ENCODE measurements around the gene DAP. TPM values are rescaled to one million over a fixed set of nuclear protein-coding genes. Genes with fewer than 3 reads are reported as not detected.

The DAP gene
- total and polyA plus RNA-seq, 2 of the 13 experiments (the other 11 are each of a cell fraction or from before 2014, with no cell fraction given), result 22.0 to 57.5 TPM

DNA sequence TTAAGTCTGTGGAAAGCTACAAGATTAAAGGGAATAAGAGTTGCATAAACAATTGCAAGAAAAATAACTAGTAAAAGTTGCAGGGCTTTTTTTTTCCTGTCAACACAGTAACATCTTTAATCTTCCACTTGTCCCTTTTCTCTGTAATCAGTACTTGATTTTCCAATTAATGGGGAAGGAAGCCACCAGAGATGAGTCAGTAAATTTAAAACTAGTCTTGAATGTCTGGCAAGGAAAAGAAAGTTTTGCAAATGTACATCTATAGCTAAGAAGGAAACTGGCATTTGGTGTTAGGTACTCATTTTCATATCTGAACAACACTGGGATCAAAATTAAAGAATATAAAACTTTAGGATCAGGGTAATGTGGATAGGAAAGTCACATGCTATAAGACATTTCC is 17.1 kb downstream of the DAP start (continued):
- no peak for TF ChIP-seq ZNF703 (CRISPR knock-in tag; IDR thresholded peaks at IDR 0.05; ENCODE audit: borderline replicate concordance)

DNA sequence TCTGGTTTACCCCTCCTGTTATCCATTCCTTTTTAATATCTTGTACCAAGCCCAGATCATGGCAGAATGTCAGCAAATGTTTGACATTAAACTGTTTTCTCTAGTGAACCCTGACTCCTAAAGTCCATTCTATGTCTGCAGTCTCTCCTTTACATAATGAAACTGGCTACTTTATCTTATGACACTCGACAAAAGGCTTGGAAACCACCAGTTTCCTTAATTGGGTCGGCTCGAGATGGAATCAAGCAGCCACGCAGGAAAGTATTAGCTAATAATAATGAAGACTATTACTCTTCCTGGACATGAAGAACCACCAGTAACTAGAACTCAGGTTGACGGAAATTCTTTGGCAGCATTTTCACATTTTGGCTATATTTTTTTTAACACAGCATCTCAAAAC is 17.5 kb downstream of the DAP start:
- Histone ChIP-seq H3K27ac (ENCODE audit: extremely low read length, insufficient read depth, low read length) (no peak overlapping the region), H3K4me3 (replicated peaks in 1 of 3; ENCODE audit: insufficient read depth in 1 of 3, low read depth in 2 of 3, low read length in 3 of 3) (no peak overlapping the region), H3K9me3 (ENCODE audit: low read length) (no peaks in the 10 kb centered on the region), H3K4me1 (ENCODE audit: insufficient read depth, low read length) (peaks cover 18% of the 10 kb centered on the region), H2AFZ (ENCODE audit: low read length) (no peak overlapping the region), H3K36me3 (replicated peaks in 1 of 2; ENCODE audit: control insufficient read depth in 1 of 2, insufficient read depth in 2 of 2, low read length in 2 of 2) (peaks cover 19 to 50% of the 10 kb centered on the region in 2 experiments), H3K4me2 (ENCODE audit: low read depth, low read length) (no peak overlapping the region), H4K20me1 (ENCODE audit: insufficient read depth, low read length) (peaks cover under 1% of the 10 kb centered on the region), H3K79me2 (ENCODE audit: insufficient read depth, low read length) (peaks cover 21% of the 10 kb centered on the region), H3K27me3 (ENCODE audit: control insufficient read depth in 1 of 2, insufficient read depth in 2 of 2, low read length in 2 of 2) (no peaks in the 10 kb centered on the region), H3K9ac (ENCODE audit: insufficient read depth, low read depth, low read length) (no peak overlapping the region)
- 95% methylated on average over 5 of the region's 5 CpGs for WGBS (ENCODE audit: low lambda C conversion rate)
- TF ChIP-seq RFX1 (IDR thresholded peaks at IDR 0.05) (no peak), MATR3 (CRISPR knock-in tag; IDR thresholded peaks at IDR 0.05) (no peak), GABPB1 (CRISPR knock-in tag; IDR thresholded peaks at IDR 0.05) (no peak)
- TF ChIP-seq, protein P1, sequence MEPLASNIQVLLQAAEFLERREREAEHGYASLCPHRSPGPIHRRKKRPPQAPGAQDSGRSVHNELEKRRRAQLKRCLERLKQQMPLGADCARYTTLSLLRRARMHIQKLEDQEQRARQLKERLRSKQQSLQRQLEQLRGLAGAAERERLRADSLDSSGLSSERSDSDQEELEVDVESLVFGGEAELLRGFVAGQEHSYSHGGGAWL (CRISPR knock-in tag; IDR thresholded peaks at IDR 0.05), result no peak
- no peak for ATAC-seq
- in situ Hi-C loops (cut with HindIII; ENCODE audit: extremely low pct_ligation_motif_present, low pct_unique_long_range_greater_than_20kb), result no loop called here
- intact Hi-C loops (cut with micrococcal nuclease; ENCODE audit: unreplicated experiment), result no loop called here
- POLR2A ChIA-PET, result no interaction called here
- CTCF ChIA-PET (ENCODE audit: low intra/inter-chr PET ratio, low total read pairs), result no interaction called here
- BruUV-seq (replicated peaks), result no TSS peak
- no peak for DNase-seq (ENCODE audit: low spot score)
- no peak for FAIRE-seq

DNA sequence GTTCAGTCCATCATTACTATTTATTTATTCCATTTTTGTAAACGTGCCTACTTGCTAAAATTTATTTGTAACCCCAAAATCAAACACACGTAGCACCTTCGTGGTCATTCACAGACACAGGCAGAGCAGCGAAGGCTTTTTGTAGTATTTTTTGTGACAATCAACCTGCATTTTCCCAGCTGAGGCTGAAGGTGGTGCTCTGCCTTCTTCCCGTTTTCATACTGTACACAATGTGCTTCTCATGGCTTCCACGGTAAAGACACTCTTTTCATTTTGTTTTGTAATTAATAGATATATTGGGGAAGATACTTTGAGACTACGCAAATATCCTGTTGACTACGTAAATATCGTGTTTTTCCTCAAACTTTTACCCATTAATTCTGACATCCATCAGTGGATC is 19.4 kb downstream of the DAP start:
- BruUV-seq (replicated peaks), result no TSS peak
- FAIRE-seq (no peak), DNase-seq (ENCODE audit: low spot score) (no peak), ATAC-seq (peak; percentile 78)
- peaks cover 18 to 54% of the 10 kb centered on the region in 2 experiments for H3K36me3 ChIP-seq (replicated peaks in 1 of 2; ENCODE audit: control insufficient read depth in 1 of 2, insufficient read depth in 2 of 2, low read length in 2 of 2)
- H3K9me3 ChIP-seq (ENCODE audit: low read length), result no peaks in the 10 kb centered on the region
- H3K27me3 ChIP-seq (ENCODE audit: control insufficient read depth in 1 of 2, insufficient read depth in 2 of 2, low read length in 2 of 2), result no peaks in the 10 kb centered on the region
- CTCF ChIA-PET (ENCODE audit: low intra/inter-chr PET ratio, low total read pairs), result no interaction called here
- peak; percentile 45 for TF ChIP-seq STAG1 (CRISPR knock-in tag; IDR thresholded peaks at IDR 0.05)
- TF ChIP-seq FOXK1 (CRISPR knock-in tag; IDR thresholded peaks at IDR 0.05; ENCODE audit: borderline replicate concordance, low read depth), result no peak
- TF ChIP-seq, protein P2, sequence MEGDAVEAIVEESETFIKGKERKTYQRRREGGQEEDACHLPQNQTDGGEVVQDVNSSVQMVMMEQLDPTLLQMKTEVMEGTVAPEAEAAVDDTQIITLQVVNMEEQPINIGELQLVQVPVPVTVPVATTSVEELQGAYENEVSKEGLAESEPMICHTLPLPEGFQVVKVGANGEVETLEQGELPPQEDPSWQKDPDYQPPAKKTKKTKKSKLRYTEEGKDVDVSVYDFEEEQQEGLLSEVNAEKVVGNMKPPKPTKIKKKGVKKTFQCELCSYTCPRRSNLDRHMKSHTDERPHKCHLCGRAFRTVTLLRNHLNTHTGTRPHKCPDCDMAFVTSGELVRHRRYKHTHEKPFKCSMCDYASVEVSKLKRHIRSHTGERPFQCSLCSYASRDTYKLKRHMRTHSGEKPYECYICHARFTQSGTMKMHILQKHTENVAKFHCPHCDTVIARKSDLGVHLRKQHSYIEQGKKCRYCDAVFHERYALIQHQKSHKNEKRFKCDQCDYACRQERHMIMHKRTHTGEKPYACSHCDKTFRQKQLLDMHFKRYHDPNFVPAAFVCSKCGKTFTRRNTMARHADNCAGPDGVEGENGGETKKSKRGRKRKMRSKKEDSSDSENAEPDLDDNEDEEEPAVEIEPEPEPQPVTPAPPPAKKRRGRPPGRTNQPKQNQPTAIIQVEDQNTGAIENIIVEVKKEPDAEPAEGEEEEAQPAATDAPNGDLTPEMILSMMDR (CRISPR knock-in tag; IDR thresholded peaks at IDR 0.05), result peak; percentile 32; the same call in 1 of the 2 replicates
- H3K79me2 ChIP-seq (ENCODE audit: insufficient read depth, low read length), result peaks cover 25% of the 10 kb centered on the region
- 84% methylated on average over 9 of the region's 9 CpGs for WGBS (ENCODE audit: low lambda C conversion rate)
- no peaks in the 10 kb centered on the region for H3K4me1 ChIP-seq (ENCODE audit: insufficient read depth, low read length)
- H3K27ac ChIP-seq (ENCODE audit: extremely low read length, insufficient read depth, low read length), result no peak overlapping the region
- in situ Hi-C loops (cut with HindIII; ENCODE audit: extremely low pct_ligation_motif_present, low pct_unique_long_range_greater_than_20kb) (no loop called here), intact Hi-C loops (cut with micrococcal nuclease; ENCODE audit: unreplicated experiment) (no loop called here)
- no peaks in the 10 kb centered on the region for H4K20me1 ChIP-seq (ENCODE audit: insufficient read depth, low read length)
- H3K4me2 ChIP-seq (ENCODE audit: low read depth, low read length), result no peak overlapping the region
- POLR2A ChIA-PET, result no interaction called here
- no peak overlapping the region for H3K4me3 ChIP-seq (replicated peaks in 1 of 3; ENCODE audit: insufficient read depth in 1 of 3, low read depth in 2 of 3, low read length in 3 of 3)
- no peak overlapping the region for H3K9ac ChIP-seq (ENCODE audit: insufficient read depth, low read depth, low read length)
- H2AFZ ChIP-seq (ENCODE audit: low read length), result no peak overlapping the region

Data from HepG2 (cell line).